ENCODE measurements around the gene NTRK3.

NTRK3 gene

GRCh38 chr15:87817553-87817952 lies 439.0 kb downstream of the NTRK3 start:
- DNase-seq (ENCODE audit: low read depth): no peak

GRCh38 chr15:87816811-87817210 lies 439.7 kb downstream of the NTRK3 start:
- no peak for DNase-seq (ENCODE audit: low read depth)

DNA sequence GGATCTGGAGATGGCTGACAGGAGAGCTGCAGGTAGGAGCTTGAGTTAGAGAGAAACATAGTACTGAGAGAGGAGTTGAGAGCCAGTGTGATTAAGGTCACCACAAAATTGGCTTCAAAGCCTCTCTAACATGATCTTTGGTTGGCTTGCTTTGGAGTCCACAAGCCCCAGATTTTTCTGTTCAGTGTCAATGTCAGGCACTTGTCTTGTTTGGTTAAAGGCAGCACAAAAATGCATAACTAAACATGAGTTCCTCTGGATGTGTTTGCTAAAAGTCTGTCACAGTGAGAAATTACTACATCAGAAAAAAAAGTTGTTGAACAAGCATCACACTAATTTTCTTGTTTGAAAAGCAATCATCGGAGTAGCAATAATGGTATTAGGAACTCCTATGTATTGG lies 440.5 kb downstream of the NTRK3 start:
- no peak for DNase-seq (ENCODE audit: low read depth)
